HepG2 (cell line): ENCODE measurements around the gene GDE1. TPM values are rescaled to one million over a fixed set of nuclear protein-coding genes. Genes with fewer than 3 reads are reported as not detected.

Experiments
- GTF2F1 ChIP-seq: fragments of 150-350 bp; IDR thresholded peaks from 2 replicates; pipeline ENCODE4 v1.6.1; 2014; ENCODE audit warnings: low read length
- MLLT10 ChIP-seq: sonication (generic); formaldehyde crosslinking; IDR thresholded peaks from 2 replicates; pipeline ENCODE4 v1.4.0; 2020; ENCODE audit warnings: missing genetic modification reagents
- SNRNP70 ChIP-seq: fragments of 200-400 bp; formaldehyde crosslinking; IDR thresholded peaks from 2 replicates; pipeline ENCODE4 v1.6.1; 2017; ENCODE audit warnings: mild to moderate bottlenecking, low read depth, low read length, moderate library complexity
- ZFP62 ChIP-seq: sonication (generic); formaldehyde crosslinking; IDR thresholded peaks from 2 replicates; pipeline ENCODE4 v1.4.0; 2020; ENCODE audit warnings: missing genetic modification reagents
- ZMAT5 ChIP-seq: sonication (generic); formaldehyde crosslinking; IDR thresholded peaks from 2 replicates; pipeline ENCODE4 v1.5.0; 2020; ENCODE audit warnings: mild to moderate bottlenecking, low read depth, missing genetic modification reagents, borderline replicate concordance
- ZNF383 ChIP-seq: sonication (generic); formaldehyde crosslinking; IDR thresholded peaks from 2 replicates; pipeline ENCODE4 v1.4.0; 2020; ENCODE audit warnings: missing genetic modification reagents, mild to moderate bottlenecking, borderline replicate concordance
- ZNF512 ChIP-seq: sonication (generic); formaldehyde crosslinking; IDR thresholded peaks from 2 replicates; pipeline ENCODE4 v1.4.0; 2020; ENCODE audit warnings: mild to moderate bottlenecking, missing genetic modification reagents
- ZNF597 ChIP-seq: sonication (generic); formaldehyde crosslinking; IDR thresholded peaks from 2 replicates; pipeline ENCODE4 v1.5.0; 2020; ENCODE audit warnings: missing genetic modification reagents
- ZNF704 ChIP-seq: sonication (generic); formaldehyde crosslinking; IDR thresholded peaks from 2 replicates; pipeline ENCODE4 v1.8.1; 2023; ENCODE audit warnings: mild to moderate bottlenecking, inconsistent platforms, moderate library complexity, missing genetic modification reagents, borderline replicate concordance
- ZZZ3 ChIP-seq: sonication (generic); formaldehyde crosslinking; IDR thresholded peaks from 2 replicates; pipeline ENCODE4 v1.4.0; 2020; ENCODE audit warnings: missing genetic modification reagents, mild to moderate bottlenecking, borderline replicate concordance
- polyA plus RNA-seq, 8 experiments: library from polyadenylated mRNA; depleted of rRNA in 3 of 8; stranded (reverse) in 7 of 8; unstranded in 1 of 8; fragments of >200 nt; fragmentation: Illumina TruSeq in 4 of 8; extraction: Trizol in 4 of 8; gene quantifications; 2 replicates each; pipeline versions ENCODE4 v1.2.1 to v1.2.3, GENCODE V29; 2011 to 2016; ENCODE audit warnings: low read depth in 4 of 8, missing spikeins in 1 of 8, mixed read lengths in 1 of 8; ENCODE audit not compliant: insufficient read depth in 1 of 8
- total RNA-seq, 5 experiments: library from RNA; depleted of rRNA; stranded (reverse); fragments of >200 nt; fragmentation: Illumina TruSeq; extraction: Trizol; gene quantifications; 2 replicates each; pipeline ENCODE4 v1.2.3, GENCODE V29; 2016; ENCODE audit warnings: low read depth in 1 of 5
- TF ChIP-seq, protein P1 (sequence below): sonication (generic); formaldehyde crosslinking; IDR thresholded peaks from 2 replicates; pipeline ENCODE4 v1.4.0; 2020; ENCODE audit warnings: missing genetic modification reagents, borderline replicate concordance
- TF ChIP-seq, protein P2 (sequence below): sonication (generic); formaldehyde crosslinking; IDR thresholded peaks from 2 replicates; pipeline ENCODE4 v1.5.0; 2020; ENCODE audit warnings: mild to moderate bottlenecking, missing genetic modification reagents
- TF ChIP-seq, protein P3 (sequence below): sonication (generic); formaldehyde crosslinking; IDR thresholded peaks from 2 replicates; pipeline ENCODE4 v1.4.0; 2020; ENCODE audit warnings: mild to moderate bottlenecking, low read depth, missing genetic modification reagents

The GDE1 gene
- total and polyA plus RNA-seq, 2 of the 13 experiments (the other 11 are each of a cell fraction or from before 2014, with no cell fraction given) = 35.9 to 59.0 TPM

DNA sequence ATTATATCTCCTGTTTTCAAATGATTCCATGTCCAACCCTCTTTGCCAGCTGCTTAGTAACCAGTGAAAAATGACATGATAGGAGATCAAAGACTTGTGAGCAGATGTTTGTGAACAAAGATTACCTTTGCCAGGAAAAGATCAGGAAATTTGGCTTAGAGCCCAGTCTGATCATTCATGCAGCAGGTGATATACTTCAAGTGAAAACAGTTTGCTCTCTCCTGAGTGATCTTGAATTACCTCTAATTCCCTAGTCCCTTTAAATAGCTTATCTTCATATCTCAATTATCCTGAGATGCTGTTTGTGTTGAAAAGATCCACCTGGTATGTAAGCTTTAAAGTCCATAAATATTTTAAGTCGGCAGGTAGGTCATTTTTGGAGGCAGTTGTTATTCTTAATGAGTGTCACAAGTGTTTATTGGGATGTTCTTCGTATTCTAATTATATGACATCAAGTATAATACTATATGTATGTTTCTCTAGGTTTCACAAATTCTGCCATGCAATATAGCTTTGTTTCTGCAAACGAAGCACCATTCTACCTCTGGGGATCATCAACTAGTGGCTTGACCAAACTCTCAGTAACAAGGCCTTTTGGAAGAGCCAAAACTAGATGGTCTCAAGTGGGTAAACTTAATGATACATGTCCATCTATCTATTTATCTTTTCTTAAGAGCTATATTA lies 20.4 kb upstream of the GDE1 start (continued):
- TF ChIP-seq ZNF597 (no peak), ZNF704 (no peak), ZNF383 (no peak), ZMAT5 (no peak), ZZZ3 (CRISPR knock-in tag) (no peak), MLLT10 (no peak), ZFP62 (CRISPR knock-in tag) (no peak), ZNF512 (CRISPR knock-in tag) (no peak), GTF2F1 (no peak), SNRNP70 (no peak)
- TF ChIP-seq, protein P1, sequence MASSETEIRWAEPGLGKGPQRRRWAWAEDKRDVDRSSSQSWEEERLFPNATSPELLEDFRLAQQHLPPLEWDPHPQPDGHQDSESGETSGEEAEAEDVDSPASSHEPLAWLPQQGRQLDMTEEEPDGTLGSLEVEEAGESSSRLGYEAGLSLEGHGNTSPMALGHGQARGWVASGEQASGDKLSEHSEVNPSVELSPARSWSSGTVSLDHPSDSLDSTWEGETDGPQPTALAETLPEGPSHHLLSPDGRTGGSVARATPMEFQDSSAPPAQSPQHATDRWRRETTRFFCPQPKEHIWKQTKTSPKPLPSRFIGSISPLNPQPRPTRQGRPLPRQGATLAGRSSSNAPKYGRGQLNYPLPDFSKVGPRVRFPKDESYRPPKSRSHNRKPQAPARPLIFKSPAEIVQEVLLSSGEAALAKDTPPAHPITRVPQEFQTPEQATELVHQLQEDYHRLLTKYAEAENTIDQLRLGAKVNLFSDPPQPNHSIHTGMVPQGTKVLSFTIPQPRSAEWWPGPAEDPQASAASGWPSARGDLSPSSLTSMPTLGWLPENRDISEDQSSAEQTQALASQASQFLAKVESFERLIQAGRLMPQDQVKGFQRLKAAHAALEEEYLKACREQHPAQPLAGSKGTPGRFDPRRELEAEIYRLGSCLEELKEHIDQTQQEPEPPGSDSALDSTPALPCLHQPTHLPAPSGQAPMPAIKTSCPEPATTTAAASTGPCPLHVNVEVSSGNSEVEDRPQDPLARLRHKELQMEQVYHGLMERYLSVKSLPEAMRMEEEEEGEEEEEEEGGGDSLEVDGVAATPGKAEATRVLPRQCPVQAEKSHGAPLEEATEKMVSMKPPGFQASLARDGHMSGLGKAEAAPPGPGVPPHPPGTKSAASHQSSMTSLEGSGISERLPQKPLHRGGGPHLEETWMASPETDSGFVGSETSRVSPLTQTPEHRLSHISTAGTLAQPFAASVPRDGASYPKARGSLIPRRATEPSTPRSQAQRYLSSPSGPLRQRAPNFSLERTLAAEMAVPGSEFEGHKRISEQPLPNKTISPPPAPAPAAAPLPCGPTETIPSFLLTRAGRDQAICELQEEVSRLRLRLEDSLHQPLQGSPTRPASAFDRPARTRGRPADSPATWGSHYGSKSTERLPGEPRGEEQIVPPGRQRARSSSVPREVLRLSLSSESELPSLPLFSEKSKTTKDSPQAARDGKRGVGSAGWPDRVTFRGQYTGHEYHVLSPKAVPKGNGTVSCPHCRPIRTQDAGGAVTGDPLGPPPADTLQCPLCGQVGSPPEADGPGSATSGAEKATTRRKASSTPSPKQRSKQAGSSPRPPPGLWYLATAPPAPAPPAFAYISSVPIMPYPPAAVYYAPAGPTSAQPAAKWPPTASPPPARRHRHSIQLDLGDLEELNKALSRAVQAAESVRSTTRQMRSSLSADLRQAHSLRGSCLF = no peak; the same call in 1 of the 2 replicates
- TF ChIP-seq, protein P2, sequence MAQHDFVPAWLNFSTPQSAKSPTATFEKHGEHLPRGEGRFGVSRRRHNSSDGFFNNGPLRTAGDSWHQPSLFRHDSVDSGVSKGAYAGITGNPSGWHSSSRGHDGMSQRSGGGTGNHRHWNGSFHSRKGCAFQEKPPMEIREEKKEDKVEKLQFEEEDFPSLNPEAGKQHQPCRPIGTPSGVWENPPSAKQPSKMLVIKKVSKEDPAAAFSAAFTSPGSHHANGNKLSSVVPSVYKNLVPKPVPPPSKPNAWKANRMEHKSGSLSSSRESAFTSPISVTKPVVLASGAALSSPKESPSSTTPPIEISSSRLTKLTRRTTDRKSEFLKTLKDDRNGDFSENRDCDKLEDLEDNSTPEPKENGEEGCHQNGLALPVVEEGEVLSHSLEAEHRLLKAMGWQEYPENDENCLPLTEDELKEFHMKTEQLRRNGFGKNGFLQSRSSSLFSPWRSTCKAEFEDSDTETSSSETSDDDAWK (CRISPR knock-in tag) = no peak
- TF ChIP-seq, protein P3, sequence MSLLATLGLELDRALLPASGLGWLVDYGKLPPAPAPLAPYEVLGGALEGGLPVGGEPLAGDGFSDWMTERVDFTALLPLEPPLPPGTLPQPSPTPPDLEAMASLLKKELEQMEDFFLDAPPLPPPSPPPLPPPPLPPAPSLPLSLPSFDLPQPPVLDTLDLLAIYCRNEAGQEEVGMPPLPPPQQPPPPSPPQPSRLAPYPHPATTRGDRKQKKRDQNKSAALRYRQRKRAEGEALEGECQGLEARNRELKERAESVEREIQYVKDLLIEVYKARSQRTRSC (CRISPR knock-in tag) = no peak
